Suppressor macrophage (primary cell): ENCODE results near the gene ONECUT1.

Experiments used
- DNase-seq, 4 experiments: peaks; one replicate each; pipeline ENCODE4 v3.0.0-alpha.2; 2020 to 2022

Gene ONECUT1

DNA sequence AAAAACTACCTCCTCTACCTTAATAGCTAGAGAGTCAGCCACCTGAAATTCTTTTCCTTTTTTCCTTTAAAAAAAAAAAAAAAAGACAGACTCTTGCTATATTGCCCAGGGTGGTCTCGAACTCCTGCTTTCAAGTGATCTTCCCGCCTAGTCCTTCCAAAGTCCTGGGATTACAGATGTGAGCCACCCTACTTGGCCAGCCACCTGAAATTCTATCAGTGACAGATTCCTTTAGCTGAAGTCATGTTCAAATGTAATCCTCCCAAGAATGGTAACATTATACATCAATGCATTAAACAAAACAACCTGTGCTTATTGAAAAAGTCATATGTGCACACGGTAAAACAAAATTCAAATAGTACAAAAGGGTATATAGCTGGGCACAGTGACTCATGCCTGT is 59.1 kb downstream of the ONECUT1 start:
- no peak for DNase-seq

DNA sequence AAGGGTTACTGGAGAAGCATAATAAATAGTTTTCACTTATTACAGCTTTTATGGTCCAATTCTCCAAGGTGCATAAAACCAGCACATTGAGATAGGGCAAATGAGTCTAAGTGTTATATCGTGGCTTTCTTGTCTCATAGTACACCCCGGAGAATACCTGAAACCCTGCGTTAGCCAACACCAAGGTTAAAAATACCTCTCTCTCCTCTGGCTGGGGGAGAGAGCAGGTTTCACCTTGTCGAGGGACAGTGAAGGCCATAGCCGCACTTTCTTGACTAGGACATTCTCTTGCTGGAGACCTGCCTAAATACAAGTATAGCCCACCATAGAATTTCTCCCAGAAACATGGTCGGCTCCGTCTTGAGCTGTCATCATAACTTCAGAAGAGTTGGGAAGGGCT is 59.5 kb downstream of the ONECUT1 start:
- no peak for DNase-seq

DNA sequence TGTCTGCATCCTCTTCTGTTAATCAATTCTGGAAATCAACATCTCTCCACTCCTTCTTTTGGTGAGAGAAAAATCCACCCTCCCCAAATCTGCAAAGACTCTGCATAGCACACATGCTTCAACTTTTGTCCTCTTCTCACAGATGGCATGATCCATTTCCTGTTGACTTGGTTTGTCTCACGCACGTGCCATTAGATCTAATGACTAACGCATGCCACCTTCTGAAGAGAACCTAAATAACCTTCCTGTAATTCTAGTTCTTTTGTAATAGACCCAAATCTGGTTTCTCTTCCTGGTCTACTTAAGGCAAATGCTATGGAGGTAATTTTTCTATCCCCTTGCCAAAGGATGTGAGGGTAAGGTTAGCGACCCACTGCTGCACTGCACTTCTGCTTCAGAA is 60.0 kb downstream of the ONECUT1 start:
- DNase-seq: peak; percentile 50 to 80 (median 68)

DNA sequence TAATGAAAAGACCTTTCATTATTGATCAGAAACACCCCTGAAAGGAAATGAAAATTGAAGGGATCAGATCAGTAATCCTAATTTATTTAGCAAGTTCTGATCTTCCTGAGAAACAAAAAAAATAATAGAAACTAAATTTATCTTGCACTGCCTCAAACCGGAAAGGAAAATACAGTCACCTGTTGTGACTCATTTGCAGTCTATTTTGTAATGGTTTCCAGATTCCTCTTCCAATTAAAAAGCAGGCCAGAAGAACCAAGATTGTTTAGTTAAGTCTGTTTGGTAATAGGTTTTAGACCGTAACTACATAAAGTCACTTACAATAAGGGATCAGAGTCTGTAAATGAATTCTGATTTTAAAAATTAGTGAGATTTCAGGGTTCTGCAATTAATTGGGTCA is 61.2 kb downstream of the ONECUT1 start:
- peak in 2 of 4 experiments; percentile 19 to 26 for DNase-seq

DNA sequence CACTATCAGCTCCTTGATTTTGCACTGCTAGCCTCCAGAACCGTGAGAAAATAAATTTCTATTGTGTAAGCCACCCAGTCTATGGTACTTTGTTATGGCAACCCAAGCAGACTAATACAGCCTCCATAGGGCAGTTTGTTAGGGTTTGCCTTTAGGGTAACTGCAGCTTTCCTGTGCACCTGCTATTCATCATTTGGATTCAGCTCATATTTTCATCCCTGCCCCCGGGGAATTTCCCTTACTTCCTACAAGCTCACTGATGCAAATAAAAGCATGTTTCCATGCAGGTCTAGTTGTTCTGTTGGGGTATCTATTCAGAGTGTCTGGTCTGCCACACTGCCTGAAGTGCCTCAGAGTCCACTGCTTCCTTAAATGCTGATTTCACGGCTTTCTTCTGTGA is 62.3 kb downstream of the ONECUT1 start:
- no peak for DNase-seq

DNA sequence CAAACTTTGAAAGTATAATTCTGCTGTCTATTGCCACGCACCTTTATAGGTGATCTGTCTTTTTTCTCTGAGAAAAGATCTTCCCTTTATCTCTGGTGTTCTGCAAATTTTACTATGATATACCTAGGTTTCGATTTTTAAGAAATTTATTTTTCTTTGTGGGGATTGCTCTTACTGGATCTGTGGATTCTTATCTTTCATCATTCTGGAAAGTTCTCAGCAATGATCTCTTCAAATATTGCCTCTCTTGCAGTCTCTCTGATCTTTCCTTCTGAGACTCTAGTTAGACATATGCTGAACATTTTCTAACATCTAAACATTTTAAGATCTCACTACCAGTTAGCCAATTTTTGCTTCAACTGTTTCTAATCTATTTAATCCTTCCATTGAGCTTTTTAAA is 63.9 kb downstream of the ONECUT1 start:
- no peak for DNase-seq

DNA sequence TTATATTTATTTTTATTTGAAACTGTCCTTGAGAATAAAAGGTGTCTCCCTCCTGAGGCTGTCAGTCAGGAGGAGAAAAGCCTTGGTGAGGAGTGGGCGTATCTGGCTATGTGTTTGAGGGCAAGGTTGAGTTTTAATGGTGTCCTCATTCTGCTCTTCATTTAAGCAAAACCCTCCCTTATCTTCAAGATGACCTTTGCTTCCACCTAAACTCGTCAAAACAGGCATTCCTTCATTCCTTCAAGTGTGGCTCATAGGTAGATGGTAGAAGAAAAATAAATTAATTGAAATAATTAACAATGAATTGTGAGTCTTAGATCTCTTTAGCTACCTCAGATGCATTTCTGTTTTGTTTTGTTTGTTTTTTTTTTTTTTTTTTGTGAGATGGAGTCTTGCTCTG is 71.6 kb downstream of the ONECUT1 start:
- no peak for DNase-seq

DNA sequence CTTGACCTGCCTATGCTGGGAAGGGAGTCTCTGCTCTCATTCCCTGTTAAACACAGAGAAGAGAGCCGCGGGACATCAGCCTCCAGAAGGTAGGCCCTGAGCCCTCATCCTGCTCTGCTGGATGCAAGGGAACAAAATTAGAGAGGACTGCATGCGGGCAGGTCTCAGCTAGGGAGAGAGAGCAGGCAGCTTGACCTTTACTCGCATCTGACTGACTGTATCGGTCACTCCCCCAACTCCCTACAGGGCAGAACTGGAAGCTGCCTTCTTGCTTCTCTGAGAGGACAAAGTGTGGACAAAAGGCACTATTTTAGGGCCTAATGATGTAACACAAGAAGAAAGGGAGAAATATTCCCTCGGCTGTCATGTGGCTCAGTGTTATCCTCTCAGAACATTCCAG is 72.2 kb downstream of the ONECUT1 start:
- DNase-seq: peak in 2 of 4 experiments; percentile 14 to 15

DNA sequence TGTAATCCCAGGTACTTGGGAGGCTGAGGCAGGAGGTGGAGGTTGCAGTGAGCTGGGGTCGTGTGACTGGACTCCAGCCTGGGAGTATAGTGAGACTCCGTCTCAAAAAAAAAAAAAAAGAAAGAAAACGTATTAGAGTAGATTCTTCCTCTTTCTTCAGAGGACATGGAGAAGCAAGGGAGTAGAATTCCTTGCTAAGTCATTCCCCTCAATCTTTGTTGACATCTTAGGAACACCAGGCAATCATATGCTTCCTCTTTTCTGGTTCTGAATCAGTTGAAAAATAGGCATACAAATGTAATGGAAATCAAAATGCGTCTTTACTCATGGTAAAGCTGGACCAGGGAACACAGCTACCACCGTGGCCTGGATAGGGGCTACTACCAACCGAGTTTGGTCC is 72.7 kb downstream of the ONECUT1 start:
- peak in 3 of 4 experiments; percentile 14 to 69 (median 61) for DNase-seq

DNA sequence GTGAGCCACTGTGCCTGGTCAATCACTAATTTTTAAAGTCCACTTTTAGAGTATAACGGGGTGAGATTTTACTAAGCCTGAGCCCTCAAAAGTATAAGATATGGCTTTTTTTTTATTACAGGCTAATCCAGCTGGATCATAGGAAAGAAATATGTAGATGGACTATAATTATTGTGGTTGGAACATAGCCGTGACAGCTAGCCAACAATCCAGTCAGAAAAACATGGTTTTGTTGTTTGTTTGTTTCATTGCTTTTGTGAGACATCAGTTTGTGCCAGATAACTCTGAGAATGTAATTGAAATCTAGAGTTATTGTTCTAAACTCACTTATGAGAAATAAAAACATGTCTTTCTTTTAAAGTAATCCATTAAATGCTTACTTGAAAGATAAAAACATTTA is 73.6 kb downstream of the ONECUT1 start:
- DNase-seq: no peak

DNA sequence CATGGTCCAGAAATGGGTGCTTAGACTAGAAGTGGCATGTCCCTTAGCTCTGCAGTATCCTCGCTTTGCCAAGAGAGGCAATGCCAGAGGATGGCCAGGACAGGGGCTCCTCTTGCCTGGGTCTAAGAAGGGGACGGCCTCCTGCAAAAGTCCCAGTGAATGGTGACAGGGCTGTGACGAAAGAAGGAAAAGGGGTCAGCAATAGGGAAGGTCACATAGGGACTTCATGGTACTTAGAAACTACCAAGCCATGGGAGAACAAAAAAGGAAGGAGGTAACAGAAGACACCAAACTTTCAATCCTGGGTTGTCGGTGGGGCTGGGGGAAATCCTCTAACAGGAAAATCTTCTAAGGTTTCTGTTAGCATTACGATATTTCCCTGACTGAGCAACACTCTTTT is 74.7 kb downstream of the ONECUT1 start:
- DNase-seq: peak in 3 of 4 experiments; percentile 42 to 57 (median 57)

DNA sequence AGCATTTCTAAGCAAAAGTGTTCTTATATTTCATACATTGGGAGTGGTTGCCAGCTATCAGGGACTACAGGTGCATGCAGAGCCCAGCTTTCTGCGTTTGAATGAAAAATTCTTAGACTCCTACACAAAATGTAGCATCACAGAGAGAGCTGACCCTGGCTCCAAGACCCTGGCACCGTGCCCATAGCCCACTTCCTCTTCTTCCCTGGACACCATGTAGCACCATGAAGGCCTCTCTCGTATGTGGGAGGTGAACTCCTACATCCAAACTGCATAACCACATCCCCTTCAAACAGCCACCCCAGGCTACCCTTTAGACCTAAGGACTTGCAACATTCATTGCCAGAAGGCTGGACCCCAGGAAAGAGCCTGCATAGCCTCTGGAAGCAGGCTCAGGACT is 75.2 kb downstream of the ONECUT1 start:
- DNase-seq: peak; percentile 90 to 95 (median 93)

DNA sequence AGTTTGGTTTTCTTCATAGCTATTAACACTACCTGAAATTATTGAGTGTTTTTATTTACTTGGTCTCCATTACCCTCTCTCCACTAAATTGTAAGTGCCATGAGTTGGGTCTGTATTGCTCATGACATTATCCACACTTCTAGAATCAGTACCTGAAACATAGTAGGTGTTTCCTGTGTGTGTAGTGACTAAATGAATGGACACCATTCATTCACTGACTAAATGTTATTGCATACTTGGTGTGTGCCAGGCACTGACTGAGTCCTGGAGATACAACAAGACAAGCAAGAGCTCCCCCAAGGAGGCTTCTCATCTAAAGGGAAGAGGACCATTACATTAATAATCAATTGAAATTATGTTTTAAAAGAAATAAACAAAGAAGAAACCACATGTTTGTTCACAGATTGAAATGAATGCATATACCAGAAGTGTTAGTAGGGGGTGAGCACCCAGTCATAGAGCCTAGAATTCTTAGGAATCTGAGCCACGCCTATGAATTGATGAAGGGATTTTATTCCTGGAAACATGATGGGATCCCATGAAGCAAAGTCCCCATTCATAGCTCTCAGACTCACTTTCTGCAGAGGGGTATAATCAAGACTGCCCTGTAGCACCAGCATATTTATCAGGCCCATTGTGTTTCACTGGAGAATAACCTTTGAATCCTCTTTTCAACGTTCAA is 79.3 kb downstream of the ONECUT1 start:
- DNase-seq: no peak

DNA sequence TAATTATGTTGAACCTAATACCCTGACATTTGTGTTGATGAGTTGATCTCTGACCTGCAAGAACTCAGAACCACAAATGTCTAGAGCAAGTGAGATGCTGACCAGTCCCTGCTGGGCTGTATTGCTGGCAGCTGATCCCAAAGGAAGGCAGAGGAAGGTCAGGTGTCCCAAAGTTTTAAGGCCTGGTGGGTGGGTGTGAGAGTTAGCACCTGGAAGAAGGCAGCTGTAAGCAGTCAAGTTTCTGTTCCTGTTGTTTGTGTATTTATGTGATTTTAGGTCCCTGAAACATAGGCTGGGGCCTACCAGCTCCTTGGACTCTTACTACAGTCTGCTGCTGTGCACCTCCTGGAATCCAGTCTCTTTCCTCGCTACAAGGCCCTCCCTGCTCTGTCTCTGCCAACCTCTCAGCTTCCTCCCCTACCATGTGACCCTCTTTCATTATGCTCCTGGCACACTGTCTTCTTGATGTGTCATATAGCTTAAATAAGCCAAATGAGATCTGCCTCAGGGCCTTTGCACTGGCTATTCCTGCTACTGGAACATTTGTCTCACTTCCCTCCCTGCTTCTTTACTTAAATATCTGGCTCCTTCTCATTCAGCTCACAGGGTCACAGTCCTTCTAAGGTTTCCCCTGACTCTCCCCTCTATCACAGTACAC is 80.0 kb downstream of the ONECUT1 start:
- DNase-seq: peak in 2 of 4 experiments; percentile 9 to 10

DNA sequence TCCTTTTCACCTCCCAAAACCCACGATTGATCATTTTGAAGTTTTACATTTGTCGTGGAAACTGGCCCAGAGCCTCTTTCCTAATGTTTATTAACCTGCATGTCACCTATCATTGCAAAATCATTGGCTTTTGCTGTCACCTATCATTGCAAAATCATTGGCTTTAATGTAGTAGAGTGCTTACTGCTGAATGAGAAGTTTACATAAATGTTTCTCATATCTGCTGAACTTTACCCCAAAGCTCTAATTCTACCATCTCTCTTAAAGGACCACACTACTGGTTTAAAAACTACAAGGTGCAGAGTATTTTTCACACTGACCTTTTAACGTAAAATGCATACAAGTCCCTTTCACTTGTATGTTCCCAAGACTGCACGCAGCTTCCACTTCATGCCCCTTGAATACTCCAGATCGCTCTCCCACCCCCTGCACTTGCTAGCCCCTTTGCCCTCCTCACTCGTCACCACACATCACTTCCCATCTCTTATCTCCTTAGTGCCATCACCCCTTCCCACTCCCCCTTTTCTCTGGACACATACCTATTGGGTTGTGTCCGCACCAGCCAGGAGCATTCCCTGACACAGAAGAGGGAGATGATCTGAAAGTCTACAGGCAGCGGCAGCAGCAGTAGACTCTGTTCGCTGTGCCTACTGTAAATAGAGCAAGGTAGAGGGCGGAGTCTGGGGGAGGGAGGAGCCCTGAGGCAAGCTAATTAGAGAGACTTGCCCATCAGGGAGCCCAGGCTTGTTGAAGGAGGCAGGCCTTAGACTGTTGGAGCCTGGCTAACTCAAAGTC is 80.8 kb downstream of the ONECUT1 start:
- no peak for DNase-seq
